K562 (cell line): ENCODE results near the gene DNASE1L1. TPM values are rescaled to one million over a fixed set of nuclear protein-coding genes. Genes with fewer than 3 reads are reported as not detected.

ENCODE experiments used
- ATAC-seq: fragments of 200-7000 bp; cut with Tn5 transposase; 3 replicates; pipeline ENCODE4 v1.9.1; 2020; ENCODE audit warnings: moderate library complexity
- BruUV-seq: library from RNA; stranded (reverse); fragments of 400-500 nt; replicated peaks from 2 replicates; lab custom pipeline; 2021; lab: Mats Ljungman, UMichigan
- CTCF ChIA-PET: fragments of 300-600 bp; formaldehyde crosslinking; extraction: SDS; loops from one replicate; lab custom pipeline; 2021; ENCODE audit warnings: low intra/inter-chr PET ratio; lab: Yijun Ruan, JAX
- POLR2A ChIA-PET: fragments of 300-600, 350-650 bp; sonication (Branson Sonifier 250); formaldehyde crosslinking; extraction: SDS; loops from one replicate; lab custom pipeline; 2021; ENCODE audit warnings: antibody characterized with exemption, inconsistent platforms; lab: Yijun Ruan, JAX
- DNase-seq, 4 experiments: peaks; one replicate each; pipeline versions ENCODE4 v3.0.0 to v3.0.0-alpha.2; 2011 to 2018; ENCODE audit warnings: low spot score in 3 of 4, mixed read lengths in 3 of 4; ENCODE audit errors: extremely low read depth in 1 of 4
- FAIRE-seq: peaks from 2 replicates; lab custom pipeline; 2011; peaks lifted over from hg19 to GRCh38; lab: Jason Lieb, UNC
- H2AFZ ChIP-seq: 2 replicates; pipeline ENCODE4 v1.6.0; 2011; ENCODE audit warnings: low read depth, low read length, control low read depth, inconsistent platforms
- H3K27ac ChIP-seq: fragments of 200-600 bp; 3 replicates; pipeline ENCODE4 v1.8.0; 2011; ENCODE audit warnings: low read depth, mild to moderate bottlenecking, control low read depth, inconsistent platforms, low read length, moderate library complexity, mixed read lengths; ENCODE audit errors: extremely low read depth
- H3K27me3 ChIP-seq, 2 experiments: fragments of 300-600 bp in 1 of 2; 2 replicates in 1 of 2; 3 replicates in 1 of 2; pipeline versions ENCODE4 v1.6.0 to v1.8.0; 2011; ENCODE audit warnings: inconsistent platforms in 2 of 2, low read length in 2 of 2, mild to moderate bottlenecking in 1 of 2, mixed read lengths in 1 of 2, moderate library complexity in 1 of 2; ENCODE audit not compliant: control insufficient read depth in 2 of 2, insufficient read depth in 2 of 2
- H3K36me3 ChIP-seq: fragments of 300-600 bp; 3 replicates; pipeline ENCODE4 v1.8.0; 2011; ENCODE audit warnings: mild to moderate bottlenecking, low read length, inconsistent platforms; ENCODE audit not compliant: control insufficient read depth, insufficient read depth
- H3K4me1 ChIP-seq, 2 experiments: fragments of 200-600 bp in 1 of 2; replicated peaks in 1 of 2; 2 replicates in 1 of 2; 3 replicates in 1 of 2; pipeline versions ENCODE4 v1.5.1 to v1.8.0; 2011; ENCODE audit warnings: inconsistent platforms in 2 of 2, low read length in 2 of 2, mild to moderate bottlenecking in 1 of 2, mixed read lengths in 1 of 2, moderate library complexity in 1 of 2; ENCODE audit not compliant: control insufficient read depth in 2 of 2, insufficient read depth in 2 of 2
- H3K4me2 ChIP-seq: 2 replicates; pipeline ENCODE4 v1.6.1; 2011; ENCODE audit warnings: low read length, control low read depth, inconsistent platforms, mixed read lengths; ENCODE audit not compliant: insufficient read depth
- H3K4me3 ChIP-seq: fragments of 200-600 bp; sonication (generic), shearing (Covaris generic); 2 replicates; pipeline ENCODE4 v1.5.1; 2016; ENCODE audit warnings: control low read depth, inconsistent platforms
- H3K79me2 ChIP-seq: fragments of 200-600 bp; 3 replicates; pipeline ENCODE4 v1.8.0; 2011; ENCODE audit warnings: low read length, inconsistent platforms; ENCODE audit not compliant: control insufficient read depth, insufficient read depth
- H3K9ac ChIP-seq, 2 experiments: 2 replicates each; pipeline versions ENCODE4 v1.6.0 to v1.6.1; 2011; ENCODE audit warnings: low read depth in 2 of 2, low read length in 2 of 2, control low read depth in 1 of 2, inconsistent platforms in 1 of 2, mild to moderate bottlenecking in 1 of 2, mixed read lengths in 1 of 2; ENCODE audit not compliant: insufficient read depth in 1 of 2
- H3K9me1 ChIP-seq: one replicate; pipeline ENCODE4 v1.6.0; 2011; ENCODE audit warnings: inconsistent platforms, mild to moderate bottlenecking, low read length, moderate library complexity; ENCODE audit not compliant: control insufficient read depth, insufficient read depth
- H3K9me3 ChIP-seq: replicated peaks from 2 replicates; pipeline ENCODE4 v1.5.1; 2011; ENCODE audit warnings: low read depth, low read length, inconsistent platforms; ENCODE audit not compliant: control insufficient read depth, insufficient read depth
- H4K20me1 ChIP-seq: replicated peaks from 2 replicates; pipeline ENCODE4 v1.6.1; 2011; ENCODE audit warnings: low read length, inconsistent platforms, mixed read lengths; ENCODE audit not compliant: control insufficient read depth, insufficient read depth
- E2F3 ChIP-seq: fragments of 250-450 bp; sonication (Bioruptor Pico); IDR thresholded peaks from 2 replicates; pipeline ENCODE4 v1.4.0; 2020; ENCODE audit warnings: mild to moderate bottlenecking
- E2F6 ChIP-seq, 2 experiments: IDR thresholded peaks; 2 replicates each; pipeline ENCODE4 v1.6.1; 2011; ENCODE audit warnings: borderline replicate concordance in 1 of 2, control low read depth in 1 of 2, low read depth in 1 of 2, low read length in 1 of 2, mild to moderate bottlenecking in 1 of 2, mixed read lengths in 1 of 2, moderate library complexity in 1 of 2; ENCODE audit not compliant: insufficient read depth in 1 of 2, insufficient read length in 1 of 2, poor library complexity in 1 of 2, severe bottlenecking in 1 of 2; ENCODE audit errors: extremely low read depth in 1 of 2
- ESRRA ChIP-seq: fragments of 450-650 bp; IDR thresholded peaks from 2 replicates; pipeline ENCODE4 v1.6.1; 2014; ENCODE audit warnings: low read depth, mild to moderate bottlenecking, moderate library complexity, borderline replicate concordance
- GATA2 ChIP-seq: sonication (generic); formaldehyde crosslinking; IDR thresholded peaks from 2 replicates; pipeline ENCODE4 v1.4.0; 2020; ENCODE audit warnings: mild to moderate bottlenecking, missing genetic modification reagents
- HLTF ChIP-seq: fragments of 450-650 bp; IDR thresholded peaks from 2 replicates; pipeline ENCODE4 v1.6.1; 2016
- HNRNPLL ChIP-seq: fragments of 200-400 bp; formaldehyde crosslinking; IDR thresholded peaks from 2 replicates; pipeline ENCODE4 v1.6.1; 2017; ENCODE audit warnings: low read length, low read depth, mild to moderate bottlenecking; ENCODE audit not compliant: poor library complexity, severe bottlenecking
- LEF1 ChIP-seq: fragments of 450-650 bp; IDR thresholded peaks from 2 replicates; pipeline ENCODE4 v1.6.1; 2016; ENCODE audit warnings: mild to moderate bottlenecking
- RBBP5 ChIP-seq: fragments of 200-600 bp; sonication (generic); IDR thresholded peaks from 2 replicates; pipeline ENCODE4 v1.6.1; 2012; ENCODE audit warnings: borderline replicate concordance, mild to moderate bottlenecking, low read length, control low read depth, inconsistent platforms; ENCODE audit not compliant: insufficient read depth, poor library complexity, severe bottlenecking
- RBM39 ChIP-seq: fragments of 200-400 bp; formaldehyde crosslinking; optimal IDR thresholded peaks from 2 replicates; pipeline ENCODE3; 2018; ENCODE audit warnings: low read depth, low read length
- RNF219 ChIP-seq: fragments of 250-450 bp; sonication (Bioruptor Pico); IDR thresholded peaks from 2 replicates; pipeline ENCODE4 v1.5.0; 2022; ENCODE audit warnings: mild to moderate bottlenecking
- STAT5B ChIP-seq: fragments of 250-450 bp; sonication (Bioruptor Pico); IDR thresholded peaks from 2 replicates; pipeline ENCODE4 v1.8.0; 2021; ENCODE audit warnings: mild to moderate bottlenecking, inconsistent platforms
- TSHZ1 ChIP-seq: fragments of 250-450 bp; sonication (Bioruptor Pico); IDR thresholded peaks from 2 replicates; pipeline ENCODE4 v1.4.0; 2020; ENCODE audit warnings: mild to moderate bottlenecking, moderate library complexity
- ZFX ChIP-seq: sonication (generic); formaldehyde crosslinking; IDR thresholded peaks from 2 replicates; pipeline ENCODE4 v1.8.0; 2022; ENCODE audit warnings: mild to moderate bottlenecking, missing genetic modification reagents, moderate library complexity
- ZNF282 ChIP-seq: sonication (generic); formaldehyde crosslinking; IDR thresholded peaks from 2 replicates; pipeline ENCODE4 v1.8.1; 2023; ENCODE audit warnings: missing genetic modification reagents
- WGBS: fragments of 100-300 bp; shearing (Covaris generic); methylation state at CpG from one replicate; pipeline ENCODE4 v1.1.6; 2016; ENCODE audit warnings: low coverage, mixed read lengths; ENCODE audit not compliant: insufficient coverage; ENCODE audit errors: missing lambda C conversion rate; 5-methylcytosine and 5-hydroxymethylcytosine counted together
- in situ Hi-C: fragments of 300-500 bp; cut with MboI; formaldehyde crosslinking; loops from 4 replicates; pipeline ENCODE4 v1.15.0; 2018; ENCODE audit warnings: inconsistent platforms, mixed read lengths
- intact Hi-C: fragments of 100-400 bp; cut with micrococcal nuclease; formaldehyde crosslinking; loops from 2 replicates; pipeline ENCODE4 v1.14.2; 2022
- polyA plus RNA-seq, 8 experiments: library from polyadenylated mRNA; depleted of rRNA in 4 of 8; stranded (reverse) in 5 of 8; unstranded in 3 of 8; fragments of >200 nt; fragmentation: Nextera tagmentation in 2 of 8; fragmentation: Illumina TruSeq in 1 of 8; extraction: Ambion mirVana in 2 of 8; extraction: Trizol in 1 of 8; gene quantifications; 2 replicates each; pipeline versions ENCODE4 v1.2.1 to v1.2.3, GENCODE V29; 2011 to 2014; ENCODE audit warnings: inconsistent platforms in 1 of 8, missing spikeins in 1 of 8
- total RNA-seq, 7 experiments: library from RNA; depleted of rRNA in 6 of 7; stranded (reverse); fragments of >200 nt in 6 of 7; fragmentation: Illumina TruSeq in 2 of 7; extraction: Trizol in 2 of 7; gene quantifications; 2 replicates each; pipeline versions ENCODE4 v1.2.1 to v1.2.3, GENCODE V29; 2011 to 2021; ENCODE audit warnings: low replicate concordance in 1 of 7

DNASE1L1 gene
- total and polyA plus RNA-seq, 9 of the 15 experiments (the other 6 are each of a cell fraction or from before 2014, with no cell fraction given), result 0.73 to 12.6 (median 7.9) TPM

GRCh38 chrX:154370300-154371016 is 38.6 kb downstream of the DNASE1L1 start:
- Histone ChIP-seq H3K4me1 (peaks cover 18 to 90% of the 10 kb centered on the region in 2 experiments), H3K4me2 (peak overlapping the region; percentile 96), H3K9ac (peak overlapping the region; percentile 94 to 96), H3K4me3 (peak overlapping the region; percentile 89), H3K27ac (peak overlapping the region; percentile 99), H3K36me3 (peaks cover 34% of the 10 kb centered on the region; the same call in 2 of the 3 replicates), H2AFZ (no peak overlapping the region), H3K79me2 (peaks cover 56% of the 10 kb centered on the region), H3K27me3 (no peaks in the 10 kb centered on the region), H4K20me1 (no peaks in the 10 kb centered on the region; the same call in 1 of the 2 replicates), H3K9me3 (no peaks in the 10 kb centered on the region), H3K9me1 (no peaks in the 10 kb centered on the region)
- intact Hi-C loops (loop anchor here (5.0 to 10.0 kb wide), 2 partner anchors 124 to 447 kb away; partner anchors contain the start of gene SLC10A3), in situ Hi-C loops (loop anchor here (10.0 kb wide), 1 partner anchor 164 kb away; no protein-coding TSS in a partner anchor)
- no peak for FAIRE-seq
- ChIA-PET POLR2A (interaction anchor here (0.6 to 1.3 kb wide), 11 partner anchors 8 to 403 kb away, joined by 3 to 5 read pairs (median 3); no protein-coding TSS in a partner anchor), CTCF (no interaction called here)
- ATAC-seq, result peak; percentile 4; the same call in 2 of the 3 replicates
- WGBS, result 1% methylated on average over 35 of the region's 63 CpGs
- DNase-seq, result peak in 2 of 4 experiments; percentile 15 to 32
- BruUV-seq, result no TSS peak
- TF ChIP-seq RBM39 (no peak), STAT5B (CRISPR knock-in tag) (no peak), TSHZ1 (CRISPR knock-in tag) (no peak), GATA2 (no peak), HNRNPLL (no peak), E2F6 (IDR thresholded peaks at IDR 0.05; ENCODE audit: borderline replicate concordance in 1 of 2, extremely low read depth in 1 of 2, insufficient read depth in 1 of 2, insufficient read length in 1 of 2, low read depth in 1 of 2, low read length in 1 of 2, poor library complexity in 1 of 2, severe bottlenecking in 1 of 2) (peak in 1 of 2 experiments; percentile 29), ESRRA (no peak), ZNF282 (no peak), E2F3 (no peak), RBBP5 (peak; percentile 40), RNF219 (CRISPR knock-in tag) (no peak), HLTF (no peak), LEF1 (no peak), ZFX (CRISPR knock-in tag) (no peak)
